HCT116 (cell line): ENCODE results near the gene RPL13. TPM values are rescaled to one million over a fixed set of nuclear protein-coding genes. Genes with fewer than 3 reads are reported as not detected.

ENCODE experiments used
- ATAC-seq: fragments of 200-7000 bp; cut with Tn5 transposase; 2 replicates; pipeline ENCODE4 v1.9.1; 2020; ENCODE audit warnings: mild to moderate bottlenecking, moderate library complexity
- BruUV-seq: library from RNA; stranded (reverse); fragments of 400-500 nt; replicated peaks from 2 replicates; lab custom pipeline; 2021; lab: Mats Ljungman, UMichigan
- CTCF ChIA-PET: fragments of 300-600 bp; sonication (Branson Sonifier 250); formaldehyde crosslinking; loops from one replicate; lab custom pipeline; 2021; ENCODE audit warnings: antibody characterized with exemption; lab: Charles Lee
- POLR2A ChIA-PET: fragments of 300-600, 350-600 bp; sonication (Branson Sonifier 250); formaldehyde crosslinking; loops from one replicate; lab custom pipeline; 2021; ENCODE audit warnings: antibody characterized with exemption; lab: Charles Lee
- RAD21 ChIA-PET, 2 experiments: fragments of 300-600 bp; sonication (Branson Sonifier 250); formaldehyde crosslinking; loops; one replicate each; lab custom pipeline; 2023; ENCODE audit warnings: low total read pairs in 2 of 2; ENCODE audit not compliant: uncharacterized antibody in 2 of 2, unreplicated experiment in 2 of 2, low non-redundant PET in 1 of 2; lab: Charles Lee
- DNase-seq: peaks from one replicate; pipeline ENCODE4 v3.0.0-alpha.2; 2010; ENCODE audit warnings: low read depth, low spot score
- H2AFZ ChIP-seq: fragments of 200-600 bp; shearing (Covaris generic), sonication (generic); 2 replicates; pipeline ENCODE4 v1.6.1; 2017; ENCODE audit warnings: low read depth, mixed run types, mixed read lengths, antibody characterized with exemption, low read length; ENCODE audit not compliant: poor library complexity, severe bottlenecking
- H3K27ac ChIP-seq: 2 replicates; pipeline ENCODE4 v1.5.1; 2012; ENCODE audit warnings: low read depth, low read length
- H3K27me3 ChIP-seq: fragments of 200-600 bp; sonication (generic); 2 replicates; pipeline ENCODE4 v1.6.1; 2016; ENCODE audit warnings: mixed run types, low read length, mixed read lengths; ENCODE audit not compliant: insufficient read depth
- H3K36me3 ChIP-seq, 2 experiments: fragments of 200-500 bp in 1 of 2; fragments of 200-600 bp in 1 of 2; sonication (Bioruptor generic) in 1 of 2; sonication (generic) in 1 of 2; 2 replicates each; pipeline versions ENCODE4 v1.5.1 to v1.6.1; 2014 to 2016; ENCODE audit warnings: low read length in 2 of 2, inconsistent platforms in 1 of 2, mixed read lengths in 1 of 2, mixed run types in 1 of 2; ENCODE audit not compliant: insufficient read depth in 2 of 2, control insufficient read depth in 1 of 2
- H3K4me1 ChIP-seq, 2 experiments: fragments of 200-600 bp in 1 of 2; sonication (generic) in 1 of 2; 2 replicates each; pipeline versions ENCODE4 v1.5.1 to v1.6.1; 2012 to 2017; ENCODE audit warnings: low read length in 2 of 2, inconsistent platforms in 1 of 2, mild to moderate bottlenecking in 1 of 2, mixed read lengths in 1 of 2, mixed run types in 1 of 2, moderate library complexity in 1 of 2; ENCODE audit not compliant: insufficient read depth in 2 of 2, control insufficient read depth in 1 of 2
- H3K4me2 ChIP-seq: fragments of 200-600 bp; sonication (generic); 2 replicates; pipeline ENCODE4 v1.6.1; 2017; ENCODE audit warnings: mixed run types, low read length, mixed read lengths
- H3K4me3 ChIP-seq, 2 experiments: fragments of 200-600 bp in 1 of 2; sonication (generic) in 1 of 2; replicated peaks in 1 of 2; 2 replicates each; pipeline ENCODE4 v1.5.1; 2011 to 2016; ENCODE audit warnings: low read length in 2 of 2, control low read depth in 1 of 2, low read depth in 1 of 2, mild to moderate bottlenecking in 1 of 2, mixed read lengths in 1 of 2, mixed run types in 1 of 2
- H3K79me2 ChIP-seq: fragments of 200-600 bp; sonication (generic); 2 replicates; pipeline ENCODE4 v1.6.1; 2017; ENCODE audit warnings: mild to moderate bottlenecking, mixed run types, low read length, moderate library complexity, mixed read lengths; ENCODE audit not compliant: insufficient read depth
- H3K9ac ChIP-seq: fragments of 200-600 bp; sonication (generic); 2 replicates; pipeline ENCODE4 v1.6.1; 2016; ENCODE audit warnings: low read length, mixed read lengths
- H3K9me2 ChIP-seq: fragments of 200-600 bp; sonication (generic), shearing (Covaris generic); 2 replicates; pipeline ENCODE4 v1.6.1; 2017; ENCODE audit warnings: mixed run types, mild to moderate bottlenecking, moderate library complexity; ENCODE audit not compliant: insufficient read depth
- H3K9me3 ChIP-seq, 2 experiments: fragments of 200-500 bp in 1 of 2; fragments of 200-600 bp in 1 of 2; sonication (Bioruptor generic) in 1 of 2; sonication (generic) in 1 of 2; 2 replicates each; pipeline ENCODE4 v1.6.1; 2014 to 2017; ENCODE audit warnings: low read length in 2 of 2, mixed read lengths in 2 of 2, inconsistent platforms in 1 of 2, low read depth in 1 of 2, mild to moderate bottlenecking in 1 of 2, mixed run types in 1 of 2, moderate library complexity in 1 of 2; ENCODE audit not compliant: control insufficient read depth in 1 of 2, insufficient read depth in 1 of 2
- H4K20me1 ChIP-seq: fragments of 200-600 bp; sonication (generic), shearing (Covaris generic); 2 replicates; pipeline ENCODE4 v1.6.1; 2017; ENCODE audit warnings: mixed run types, mild to moderate bottlenecking, moderate library complexity; ENCODE audit not compliant: insufficient read depth
- CBX3 ChIP-seq: IDR thresholded peaks from 2 replicates; pipeline ENCODE4 v1.6.1; 2012; ENCODE audit warnings: low read depth
- CTCF ChIP-seq, 3 experiments: fragments of 200-600 bp in 1 of 3; sonication (generic) in 1 of 3; IDR thresholded peaks in 2 of 3; conservative IDR thresholded peaks in 1 of 3; 2 replicates each; pipeline ENCODE4 v1.5.1; 2012 to 2017; ENCODE audit warnings: low read depth in 2 of 3, low read length in 2 of 3, antibody characterized with exemption in 1 of 3, borderline replicate concordance in 1 of 3, control low read depth in 1 of 3, mild to moderate bottlenecking in 1 of 3, mixed read lengths in 1 of 3, mixed run types in 1 of 3, moderate library complexity in 1 of 3; ENCODE audit not compliant: insufficient read depth in 1 of 3
- EGR1 ChIP-seq: IDR thresholded peaks from 2 replicates; pipeline ENCODE4 v1.6.1; 2012; ENCODE audit warnings: low read depth
- ELF1 ChIP-seq: IDR thresholded peaks from 2 replicates; pipeline ENCODE4 v1.6.1; 2012; ENCODE audit warnings: low read depth, borderline replicate concordance
- EZH2 ChIP-seq: fragments of 200-600 bp; sonication (generic); IDR thresholded peaks from 2 replicates; pipeline ENCODE4 v1.6.1; 2017; ENCODE audit warnings: antibody characterized with exemption, mixed run types
- EZH2phosphoT487 ChIP-seq: fragments of 200-600 bp; IDR thresholded peaks from 2 replicates; pipeline ENCODE4 v1.6.1; 2018; ENCODE audit warnings: antibody characterized with exemption, borderline replicate concordance
- FOSL1 ChIP-seq: IDR thresholded peaks from 2 replicates; pipeline ENCODE4 v1.6.1; 2012; ENCODE audit warnings: low read depth
- JUND ChIP-seq: IDR thresholded peaks from 2 replicates; pipeline ENCODE4 v1.6.1; 2012
- POLR2A ChIP-seq: IDR thresholded peaks from 2 replicates; pipeline ENCODE4 v1.7.0; 2011; ENCODE audit warnings: borderline replicate concordance; ENCODE audit not compliant: insufficient read depth, insufficient read length; ENCODE audit errors: extremely low read depth
- POLR2AphosphoS5 ChIP-seq: IDR thresholded peaks from 2 replicates; pipeline ENCODE4 v1.6.1; 2011; ENCODE audit warnings: mild to moderate bottlenecking, low read depth, low read length, moderate library complexity
- RAD21 ChIP-seq: IDR thresholded peaks from 2 replicates; pipeline ENCODE4 v1.6.1; 2012; ENCODE audit warnings: low read depth, mild to moderate bottlenecking
- SIN3A ChIP-seq: IDR thresholded peaks from 2 replicates; pipeline ENCODE4 v1.6.1; 2012; ENCODE audit warnings: low read depth
- TCF7L2 ChIP-seq: IDR thresholded peaks from 2 replicates; pipeline ENCODE4 v1.7.0; 2011; ENCODE audit warnings: borderline replicate concordance, inconsistent platforms; ENCODE audit not compliant: insufficient read depth, insufficient read length; ENCODE audit errors: extremely low read depth
- YY1 ChIP-seq: IDR thresholded peaks from 2 replicates; pipeline ENCODE4 v1.6.1; 2011; ENCODE audit warnings: low read length, low read depth, moderate library complexity, mild to moderate bottlenecking; ENCODE audit not compliant: insufficient replicate concordance; ENCODE audit errors: extremely low read depth
- ZBTB33 ChIP-seq: IDR thresholded peaks from 2 replicates; pipeline ENCODE4 v1.6.1; 2011; ENCODE audit warnings: mild to moderate bottlenecking, low read length, moderate library complexity; ENCODE audit not compliant: insufficient replicate concordance; ENCODE audit errors: extremely low read depth
- ZFX ChIP-seq: fragments of 450-650 bp; IDR thresholded peaks from 2 replicates; pipeline ENCODE4 v1.6.1; 2017
- ZNF274 ChIP-seq: fragments of 200-500 bp; sonication (Bioruptor generic); IDR thresholded peaks from 2 replicates; pipeline ENCODE4 v1.6.1; 2014; ENCODE audit warnings: mild to moderate bottlenecking, low read depth, low read length, inconsistent platforms
- intact Hi-C: fragments of 100-400 bp; cut with micrococcal nuclease; formaldehyde crosslinking; loops from 2 replicates; pipeline ENCODE4 v1.10.0; 2022
- total RNA-seq: library from RNA; stranded (reverse); gene quantifications from one replicate; pipeline ENCODE4 v1.2.1, GENCODE V29; 2021; ENCODE audit not compliant: unreplicated experiment
- TF ChIP-seq, protein P1 (sequence below): IDR thresholded peaks from 2 replicates; pipeline ENCODE4 v1.6.1; 2012
- TF ChIP-seq, protein P2 (sequence below): IDR thresholded peaks from 2 replicates; pipeline ENCODE4 v1.6.1; 2012
- TF ChIP-seq, protein P3 (sequence below): IDR thresholded peaks from 2 replicates; pipeline ENCODE4 v1.6.1; 2012; ENCODE audit warnings: low read depth

RPL13 gene
- total RNA-seq, 1 experiment from 2014 or later = 4,404 TPM

GRCh38 chr16:89519881-89520280, 40.6 kb upstream of the RPL13 start:
- H3K79me2 ChIP-seq = peaks cover 82% of the 10 kb centered on the region
- ATAC-seq (no peak), DNase-seq (no peak)
- intact Hi-C loops = no loop called here
- no peaks in the 10 kb centered on the region for H3K9me3 ChIP-seq
- H3K4me2 ChIP-seq = no peak overlapping the region
- H3K9ac ChIP-seq = no peak overlapping the region
- no peaks in the 10 kb centered on the region for H3K9me2 ChIP-seq
- POLR2A ChIA-PET = no interaction called here
- H2AFZ ChIP-seq = no peak overlapping the region
- no peaks in the 10 kb centered on the region for H3K4me1 ChIP-seq
- peaks cover 4% of the 10 kb centered on the region; the same call in 1 of the 2 replicates for H4K20me1 ChIP-seq
- no TSS peak for BruUV-seq
- RAD21 ChIA-PET = no interaction called here
- H3K27me3 ChIP-seq = no peaks in the 10 kb centered on the region
- no peak overlapping the region for H3K27ac ChIP-seq
- peaks cover 59 to 73% of the 10 kb centered on the region in 2 experiments for H3K36me3 ChIP-seq
- TF ChIP-seq EZH2phosphoT487 (no peak), EZH2 (no peak), ELF1 (no peak), ZNF274 (no peak), SIN3A (no peak), YY1 (no peak), POLR2AphosphoS5 (no peak), ZFX (no peak), CTCF (IDR thresholded peaks at IDR 0.05 in 2 of 3, conservative IDR thresholded peaks at IDR 0.05 in 1 of 3; ENCODE audit: borderline replicate concordance in 1 of 3, insufficient read depth in 1 of 3, low read depth in 2 of 3, low read length in 2 of 3) (no peak), JUND (no peak), POLR2A (no peak), RAD21 (no peak), ZBTB33 (no peak), FOSL1 (no peak), CBX3 (no peak), EGR1 (no peak), TCF7L2 (no peak)
- TF ChIP-seq, protein P1, sequence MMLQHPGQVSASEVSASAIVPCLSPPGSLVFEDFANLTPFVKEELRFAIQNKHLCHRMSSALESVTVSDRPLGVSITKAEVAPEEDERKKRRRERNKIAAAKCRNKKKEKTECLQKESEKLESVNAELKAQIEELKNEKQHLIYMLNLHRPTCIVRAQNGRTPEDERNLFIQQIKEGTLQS = no peak
- TF ChIP-seq, protein P2, sequence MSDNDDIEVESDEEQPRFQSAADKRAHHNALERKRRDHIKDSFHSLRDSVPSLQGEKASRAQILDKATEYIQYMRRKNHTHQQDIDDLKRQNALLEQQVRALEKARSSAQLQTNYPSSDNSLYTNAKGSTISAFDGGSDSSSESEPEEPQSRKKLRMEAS = no peak
- TF ChIP-seq, protein P3, sequence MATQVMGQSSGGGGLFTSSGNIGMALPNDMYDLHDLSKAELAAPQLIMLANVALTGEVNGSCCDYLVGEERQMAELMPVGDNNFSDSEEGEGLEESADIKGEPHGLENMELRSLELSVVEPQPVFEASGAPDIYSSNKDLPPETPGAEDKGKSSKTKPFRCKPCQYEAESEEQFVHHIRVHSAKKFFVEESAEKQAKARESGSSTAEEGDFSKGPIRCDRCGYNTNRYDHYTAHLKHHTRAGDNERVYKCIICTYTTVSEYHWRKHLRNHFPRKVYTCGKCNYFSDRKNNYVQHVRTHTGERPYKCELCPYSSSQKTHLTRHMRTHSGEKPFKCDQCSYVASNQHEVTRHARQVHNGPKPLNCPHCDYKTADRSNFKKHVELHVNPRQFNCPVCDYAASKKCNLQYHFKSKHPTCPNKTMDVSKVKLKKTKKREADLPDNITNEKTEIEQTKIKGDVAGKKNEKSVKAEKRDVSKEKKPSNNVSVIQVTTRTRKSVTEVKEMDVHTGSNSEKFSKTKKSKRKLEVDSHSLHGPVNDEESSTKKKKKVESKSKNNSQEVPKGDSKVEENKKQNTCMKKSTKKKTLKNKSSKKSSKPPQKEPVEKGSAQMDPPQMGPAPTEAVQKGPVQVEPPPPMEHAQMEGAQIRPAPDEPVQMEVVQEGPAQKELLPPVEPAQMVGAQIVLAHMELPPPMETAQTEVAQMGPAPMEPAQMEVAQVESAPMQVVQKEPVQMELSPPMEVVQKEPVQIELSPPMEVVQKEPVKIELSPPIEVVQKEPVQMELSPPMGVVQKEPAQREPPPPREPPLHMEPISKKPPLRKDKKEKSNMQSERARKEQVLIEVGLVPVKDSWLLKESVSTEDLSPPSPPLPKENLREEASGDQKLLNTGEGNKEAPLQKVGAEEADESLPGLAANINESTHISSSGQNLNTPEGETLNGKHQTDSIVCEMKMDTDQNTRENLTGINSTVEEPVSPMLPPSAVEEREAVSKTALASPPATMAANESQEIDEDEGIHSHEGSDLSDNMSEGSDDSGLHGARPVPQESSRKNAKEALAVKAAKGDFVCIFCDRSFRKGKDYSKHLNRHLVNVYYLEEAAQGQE = no peak
- no peak overlapping the region for H3K4me3 ChIP-seq
- CTCF ChIA-PET = no interaction called here
